Gastrocnemius medialis (tissue), 4 donors: ENCODE data around the gene PTPN20.
"Not testable (repeated sequence)": the region's sequence is repeated elsewhere in the genome, so short reads cannot be mapped to it uniquely, and the experiment has no call there.

Source experiments
- POLR2A ChIP-seq, 2 donors: fragments of 450-650 bp; IDR thresholded peaks; one replicate each; pipeline ENCODE4 v1.6.1; 2017; ENCODE audit warnings: antibody characterized with exemption in 2 of 2, mild to moderate bottlenecking in 2 of 2, moderate library complexity in 2 of 2
- TF ChIP-seq, protein P1 (sequence below), 5 experiments: fragments of 450-650 bp in 3 of 5; fragments of 200-600 bp in 2 of 5; sonication (generic) in 2 of 5; IDR thresholded peaks in 4 of 5; conservative IDR thresholded peaks in 1 of 5; 1 replicate in 4 of 5; 2 replicates in 1 of 5; pipeline ENCODE4 v1.5.1; 2016 to 2019; ENCODE audit warnings: antibody characterized with exemption in 5 of 5, mild to moderate bottlenecking in 3 of 5, moderate library complexity in 3 of 5

DNA sequence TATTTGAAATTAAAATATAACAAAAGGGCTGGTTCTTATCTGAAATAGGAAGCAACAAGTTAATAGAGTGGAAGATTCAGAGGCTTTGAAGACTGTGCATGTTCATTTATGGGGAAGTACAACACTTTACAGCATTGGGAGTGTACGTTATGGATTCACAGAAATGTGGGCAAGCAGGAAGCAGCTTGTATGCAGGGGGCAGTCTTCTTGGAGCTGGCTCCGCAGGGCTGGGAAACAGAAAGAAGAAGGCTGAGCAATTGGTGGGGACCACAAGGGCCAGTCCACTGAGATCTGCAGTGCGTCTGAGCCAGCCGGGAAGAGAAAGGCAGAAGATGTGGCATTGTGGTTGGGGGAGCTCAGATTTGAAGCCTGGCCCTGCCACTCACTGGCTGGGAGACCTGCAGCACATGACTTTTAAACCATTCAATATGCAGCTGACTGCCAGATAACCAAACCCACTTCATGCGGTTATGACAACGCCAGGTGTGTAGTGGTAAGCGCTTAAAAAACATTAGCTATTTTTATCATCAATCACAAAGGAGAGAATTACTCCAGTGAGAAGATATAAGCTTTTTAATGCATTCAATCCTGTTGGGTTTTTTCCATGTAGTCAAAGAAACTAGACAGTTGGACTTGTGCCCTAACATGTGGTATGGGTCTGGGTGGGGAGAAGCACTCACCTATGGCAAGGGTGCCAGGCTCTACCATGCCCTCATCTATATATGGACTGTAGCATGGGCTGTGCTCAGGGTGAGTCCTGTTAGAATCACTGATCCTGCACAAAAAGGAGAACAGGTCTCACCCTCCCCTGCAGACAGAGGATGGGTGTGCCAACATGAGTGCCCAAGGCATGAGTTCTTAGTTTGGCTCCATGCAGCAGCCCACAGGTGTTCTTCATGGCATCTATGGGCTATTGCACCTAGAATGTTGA lies 14.2 kb upstream of the PTPN20 start:
- TF ChIP-seq, protein P1, sequence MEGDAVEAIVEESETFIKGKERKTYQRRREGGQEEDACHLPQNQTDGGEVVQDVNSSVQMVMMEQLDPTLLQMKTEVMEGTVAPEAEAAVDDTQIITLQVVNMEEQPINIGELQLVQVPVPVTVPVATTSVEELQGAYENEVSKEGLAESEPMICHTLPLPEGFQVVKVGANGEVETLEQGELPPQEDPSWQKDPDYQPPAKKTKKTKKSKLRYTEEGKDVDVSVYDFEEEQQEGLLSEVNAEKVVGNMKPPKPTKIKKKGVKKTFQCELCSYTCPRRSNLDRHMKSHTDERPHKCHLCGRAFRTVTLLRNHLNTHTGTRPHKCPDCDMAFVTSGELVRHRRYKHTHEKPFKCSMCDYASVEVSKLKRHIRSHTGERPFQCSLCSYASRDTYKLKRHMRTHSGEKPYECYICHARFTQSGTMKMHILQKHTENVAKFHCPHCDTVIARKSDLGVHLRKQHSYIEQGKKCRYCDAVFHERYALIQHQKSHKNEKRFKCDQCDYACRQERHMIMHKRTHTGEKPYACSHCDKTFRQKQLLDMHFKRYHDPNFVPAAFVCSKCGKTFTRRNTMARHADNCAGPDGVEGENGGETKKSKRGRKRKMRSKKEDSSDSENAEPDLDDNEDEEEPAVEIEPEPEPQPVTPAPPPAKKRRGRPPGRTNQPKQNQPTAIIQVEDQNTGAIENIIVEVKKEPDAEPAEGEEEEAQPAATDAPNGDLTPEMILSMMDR (IDR thresholded peaks at IDR 0.05 in 4 of 5, conservative IDR thresholded peaks at IDR 0.05 in 1 of 5) = not testable (repeated sequence)
- not testable (repeated sequence) for TF ChIP-seq POLR2A (IDR thresholded peaks at IDR 0.05)
